Peyer's patch (tissue), 4 donors: ENCODE measurements around the gene CLASP2. TPM values are rescaled to one million over a fixed set of nuclear protein-coding genes. Genes with fewer than 3 reads are reported as not detected.
"Not testable (repeated sequence)": the region's sequence is repeated elsewhere in the genome, so short reads cannot be mapped to it uniquely, and the experiment has no call there.

ENCODE experiments used
- DNase-seq, 3 donors: peaks; one replicate each; pipeline ENCODE4 v3.0.0-alpha.2; 2017 to 2019
- H3K27ac ChIP-seq, 4 donors: fragments of 200-600 bp; sonication (generic); one replicate each; pipeline ENCODE4 v1.5.1; 2016 to 2019
- H3K27me3 ChIP-seq, 2 donors: fragments of 200-600 bp; sonication (generic); one replicate each; pipeline ENCODE4 v1.5.1; 2019
- H3K36me3 ChIP-seq, 3 donors: fragments of 200-600 bp; sonication (generic); one replicate each; pipeline ENCODE4 v1.5.1; 2016 to 2019
- H3K4me1 ChIP-seq, 4 donors: fragments of 200-600 bp; sonication (generic); one replicate each; pipeline ENCODE4 v1.5.1; 2016 to 2019
- H3K4me3 ChIP-seq, 4 donors: fragments of 200-600 bp; sonication (generic); 1 replicate in 3 of 4; 2 replicates in 1 of 4; pipeline ENCODE4 v1.5.1; 2016 to 2019; ENCODE audit warnings: mild to moderate bottlenecking in 1 of 4
- H3K9me3 ChIP-seq, 4 donors: fragments of 200-600 bp; sonication (generic); one replicate each; pipeline ENCODE4 v1.5.1; 2016 to 2019; ENCODE audit warnings: mild to moderate bottlenecking in 1 of 4
- CTCF ChIP-seq, 6 experiments: fragments of 450-650 bp in 4 of 6; fragments of 200-600 bp in 2 of 6; sonication (generic) in 1 of 6; IDR thresholded peaks; one replicate each; pipeline ENCODE4 v1.5.1; 2017 to 2019; ENCODE audit warnings: antibody characterized with exemption in 6 of 6, mild to moderate bottlenecking in 3 of 6, moderate library complexity in 1 of 6
- POLR2A ChIP-seq, 2 donors: fragments of 450-650 bp; IDR thresholded peaks; one replicate each; pipeline ENCODE4 v1.5.1; 2017; ENCODE audit warnings: antibody characterized with exemption in 2 of 2, mild to moderate bottlenecking in 2 of 2, moderate library complexity in 2 of 2
- total RNA-seq, 4 donors: library from RNA; depleted of rRNA; stranded (reverse); fragments of >200 nt; gene quantifications; one replicate each; pipeline ENCODE4 v1.1.0, GENCODE V29; 2016

CLASP2 gene
- total RNA-seq, 4 donors from 2014 or later, result 37.0 to 73.4 (median 66.4) TPM

GRCh38 chr3:33482111-33482521 is 235.9 kb downstream of the CLASP2 start:
- TF ChIP-seq POLR2A (IDR thresholded peaks at IDR 0.05), result no peak
- no peak for TF ChIP-seq CTCF (IDR thresholded peaks at IDR 0.05)
- H3K27ac ChIP-seq, result no peak overlapping the region

GRCh38 chr3:33474896-33475295 is 243.2 kb downstream of the CLASP2 start:
- no peak overlapping the region for H3K4me3 ChIP-seq
- H3K36me3 ChIP-seq, result no peaks in the 10 kb centered on the region
- no peak for DNase-seq
- no peaks in the 10 kb centered on the region for H3K9me3 ChIP-seq
- H3K4me1 ChIP-seq, result no peaks in the 10 kb centered on the region
- no peak for TF ChIP-seq POLR2A (IDR thresholded peaks at IDR 0.05)
- TF ChIP-seq CTCF (IDR thresholded peaks at IDR 0.05), result no peak
- no peak overlapping the region for H3K27ac ChIP-seq
- H3K27me3 ChIP-seq, result no peaks in the 10 kb centered on the region

More at GRCh38 chr3:33482111-33482521, 235.9 kb downstream of the CLASP2 start:
- no peak for DNase-seq
- Histone ChIP-seq H3K9me3 (no peaks in the 10 kb centered on the region), H3K4me1 (no peaks in the 10 kb centered on the region), H3K36me3 (no peaks in the 10 kb centered on the region), H3K4me3 (no peak overlapping the region), H3K27me3 (no peaks in the 10 kb centered on the region)

- no peak for DNase-seq
- Histone ChIP-seq H3K9me3 (no peaks in the 10 kb centered on the region), H3K4me3 (no peak overlapping the region), H3K4me1 (no peaks in the 10 kb centered on the region), H3K36me3 (no peaks in the 10 kb centered on the region), H3K27ac (no peak overlapping the region), H3K27me3 (no peaks in the 10 kb centered on the region)
- TF ChIP-seq CTCF (IDR thresholded peaks at IDR 0.05) (no peak), POLR2A (IDR thresholded peaks at IDR 0.05) (no peak)
These were observed 244.2 kb downstream of the CLASP2 start for GRCh38 chr3:33473813-33474212.

DNA sequence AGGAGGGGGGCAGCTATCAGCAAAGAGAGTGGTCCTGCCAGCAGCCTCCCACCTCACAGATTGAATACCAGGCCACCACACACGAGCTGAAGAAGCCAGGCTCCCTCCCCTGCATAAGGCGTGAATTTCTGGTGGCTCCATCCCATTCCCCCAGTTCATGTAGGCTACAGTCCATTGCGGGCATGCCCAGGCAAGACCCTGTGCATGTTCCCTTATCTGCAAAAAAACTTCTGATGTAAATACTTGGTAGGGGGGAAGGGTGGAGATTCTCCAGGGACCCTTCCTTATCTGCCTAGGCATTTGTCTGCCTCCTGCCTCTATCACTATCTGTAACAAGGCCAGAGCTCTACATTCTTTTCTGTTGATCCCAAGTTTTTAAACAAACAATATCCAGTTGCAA is 250.3 kb downstream of the CLASP2 start:
- Histone ChIP-seq H3K27ac (no peak overlapping the region), H3K9me3 (no peaks in the 10 kb centered on the region), H3K27me3 (no peaks in the 10 kb centered on the region), H3K4me1 (no peaks in the 10 kb centered on the region), H3K4me3 (no peak overlapping the region), H3K36me3 (no peaks in the 10 kb centered on the region)
- no peak for DNase-seq
- TF ChIP-seq POLR2A (IDR thresholded peaks at IDR 0.05), result no peak
- no peak for TF ChIP-seq CTCF (IDR thresholded peaks at IDR 0.05)

GRCh38 chr3:33461097-33461496 is 257.0 kb downstream of the CLASP2 start:
- H3K36me3 ChIP-seq, result no peaks in the 10 kb centered on the region
- no peak for DNase-seq

GRCh38 chr3:33459577-33459976 is 258.5 kb downstream of the CLASP2 start:
- peaks cover 0 to 15% (median 0%) of the 10 kb centered on the region in 4 donors for H3K9me3 ChIP-seq
- H3K27me3 ChIP-seq, H3K27ac ChIP-seq, H3K36me3 ChIP-seq, DNase-seq, H3K4me3 ChIP-seq, H3K4me1 ChIP-seq: not testable (repeated sequence)

More at GRCh38 chr3:33461097-33461496, 257.0 kb downstream of the CLASP2 start:
- H3K9me3 ChIP-seq, result peaks cover 0 to 15% (median 0%) of the 10 kb centered on the region in 4 donors
- H3K4me3 ChIP-seq, result no peak overlapping the region
- H3K4me1 ChIP-seq, result no peaks in the 10 kb centered on the region
- H3K27ac ChIP-seq, result no peak overlapping the region
- no peaks in the 10 kb centered on the region for H3K27me3 ChIP-seq
- no peak for TF ChIP-seq CTCF (IDR thresholded peaks at IDR 0.05)
- TF ChIP-seq POLR2A (IDR thresholded peaks at IDR 0.05), result no peak
